ACHN (cell line): ENCODE measurements around the gene ARF6.
"Not testable (repeated sequence)": the region's sequence is repeated elsewhere in the genome, so short reads cannot be mapped to it uniquely, and the experiment has no call there.

ENCODE experiments used
- DNase-seq: peaks from one replicate; pipeline ENCODE4 v3.0.0-alpha.2; 2015
- in situ Hi-C: cut with HindIII; loops from 2 replicates; pipeline ENCODE4 v1.10.0; 2017; ENCODE audit warnings: low sequenced_read_pairs, low pct_ligation_motif_present, low pct_unique_long_range_greater_than_20kb

The ARF6 gene

DNA sequence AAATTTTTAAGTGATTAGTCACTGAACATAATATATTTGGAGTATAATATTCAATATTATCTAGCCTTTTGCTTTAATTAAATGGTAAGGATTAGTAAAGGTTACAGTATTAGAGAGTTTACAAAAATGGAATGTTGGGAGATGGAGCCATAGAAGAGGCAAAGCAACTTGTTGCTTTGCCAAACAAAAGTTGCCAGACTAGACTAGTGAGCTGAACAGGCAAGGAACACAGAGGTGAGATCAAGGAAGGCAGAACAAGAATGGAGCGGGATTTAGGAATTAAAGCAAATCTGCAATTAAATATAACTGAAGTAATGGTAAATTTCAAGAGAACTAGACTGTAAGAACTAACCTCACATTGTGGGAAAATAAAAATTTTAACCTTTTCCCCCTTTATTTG lies 5.1 kb downstream of the ARF6 start:
- in situ Hi-C loops = no loop called here

DNA sequence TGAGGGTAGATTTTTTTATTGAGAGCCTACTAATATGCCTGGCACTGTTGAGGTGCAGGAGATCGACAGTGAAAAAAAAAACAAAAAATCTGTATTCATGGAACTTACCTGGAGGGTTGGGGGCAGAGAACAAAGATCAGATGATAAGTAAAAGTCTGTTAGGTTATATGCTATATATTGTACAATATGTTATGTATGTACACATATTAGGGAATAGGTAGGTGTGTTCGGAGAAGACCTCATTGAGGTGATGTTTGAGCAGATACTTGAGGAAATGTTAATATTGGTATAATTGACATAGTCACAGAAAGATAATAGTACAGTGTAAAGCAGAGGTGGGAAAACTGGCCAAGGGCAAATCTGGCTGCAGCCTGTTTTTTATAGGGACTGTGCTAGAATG lies 5.6 kb downstream of the ARF6 start:
- DNase-seq = no peak
- in situ Hi-C loops = no loop called here

More for the DNA sequence above, 5.1 kb downstream of the ARF6 start:
- no peak for DNase-seq

DNA sequence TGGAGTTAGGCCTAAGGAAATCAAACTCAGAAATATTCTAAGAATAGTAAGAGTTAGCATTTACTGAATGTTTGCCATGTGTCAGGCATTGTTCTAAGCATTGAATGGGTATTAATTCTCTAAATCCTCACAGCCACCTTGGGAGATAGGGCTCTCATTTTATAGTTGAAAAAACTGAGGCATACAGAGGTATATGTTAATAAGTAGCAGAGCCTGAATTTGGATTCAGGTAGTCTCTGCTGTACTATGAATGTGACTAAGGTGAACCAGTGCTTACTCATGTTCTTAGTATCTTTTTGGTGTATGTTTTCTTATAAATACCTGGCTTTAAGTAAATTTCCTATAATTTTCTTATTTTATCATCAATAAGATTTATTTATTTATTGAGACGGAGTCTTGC lies 8.1 kb downstream of the ARF6 start:
- in situ Hi-C loops = no loop called here
- DNase-seq = no peak

DNA sequence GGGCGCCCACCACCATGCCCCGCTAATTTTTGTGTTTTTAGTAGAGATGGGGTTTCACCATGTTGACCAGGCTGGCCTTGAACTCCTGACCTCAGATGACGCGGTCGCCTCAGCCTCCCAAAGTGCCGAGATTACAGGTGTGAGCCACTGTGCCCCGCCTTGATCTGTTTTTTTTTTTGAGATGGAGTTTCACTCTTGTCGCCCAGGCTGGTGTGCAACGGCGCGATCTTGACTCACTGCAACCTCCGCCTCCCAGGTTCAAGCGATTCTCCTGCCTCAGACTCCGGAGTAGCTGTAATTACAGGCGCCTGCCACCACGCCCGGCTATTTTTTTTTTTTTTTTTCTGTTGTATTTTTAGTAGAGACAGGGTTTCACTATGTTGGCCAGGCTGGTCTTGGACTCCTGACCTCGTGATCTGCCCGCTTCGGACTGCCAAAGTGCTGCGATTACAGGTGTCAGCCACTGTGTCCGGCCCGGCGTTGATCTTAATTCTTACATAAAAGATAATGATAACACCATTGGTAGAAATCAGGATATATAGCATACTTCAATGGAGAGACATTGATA lies 9.9 kb downstream of the ARF6 start:
- DNase-seq, in situ Hi-C loops: not testable (repeated sequence)

DNA sequence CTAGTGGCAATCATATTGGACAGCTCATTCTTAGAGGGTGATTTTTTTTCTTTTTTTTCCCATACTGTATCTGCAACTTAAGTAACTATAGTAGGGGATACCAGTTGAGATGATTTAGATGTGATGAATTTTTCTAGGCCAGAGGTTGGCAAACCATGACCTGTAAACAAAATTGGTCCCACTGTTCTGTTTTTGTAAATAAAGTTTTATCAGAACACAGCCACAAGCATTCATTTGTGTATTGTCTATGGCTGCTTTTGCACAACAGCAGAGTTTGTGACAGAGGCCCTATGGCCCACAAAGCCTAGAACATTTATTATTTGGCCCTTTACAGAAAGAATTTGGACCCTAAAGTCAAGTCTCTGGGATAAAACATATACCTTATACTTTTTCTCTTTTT lies 11.4 kb downstream of the ARF6 start:
- in situ Hi-C loops = no loop called here
- no peak for DNase-seq

DNA sequence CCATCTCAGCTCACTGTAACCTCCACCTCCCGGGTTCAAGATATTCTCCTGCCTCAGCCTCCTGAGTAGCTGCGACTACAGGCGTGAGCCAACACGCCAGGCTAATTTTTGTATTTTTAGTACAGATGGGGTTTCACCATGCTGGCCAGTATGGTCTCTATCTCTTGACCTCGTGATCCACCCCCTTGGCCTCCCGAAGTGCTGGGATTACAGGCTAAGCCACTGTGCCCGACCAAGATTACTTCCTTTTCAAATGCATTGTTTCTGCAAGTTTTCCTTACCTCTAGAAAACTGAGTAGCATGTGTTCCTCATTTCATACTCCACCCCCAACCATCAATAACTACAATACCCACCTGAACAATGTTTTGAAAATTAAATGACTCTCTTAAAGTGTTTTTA lies 13.1 kb downstream of the ARF6 start:
- in situ Hi-C loops = no loop called here
- DNase-seq = no peak

DNA sequence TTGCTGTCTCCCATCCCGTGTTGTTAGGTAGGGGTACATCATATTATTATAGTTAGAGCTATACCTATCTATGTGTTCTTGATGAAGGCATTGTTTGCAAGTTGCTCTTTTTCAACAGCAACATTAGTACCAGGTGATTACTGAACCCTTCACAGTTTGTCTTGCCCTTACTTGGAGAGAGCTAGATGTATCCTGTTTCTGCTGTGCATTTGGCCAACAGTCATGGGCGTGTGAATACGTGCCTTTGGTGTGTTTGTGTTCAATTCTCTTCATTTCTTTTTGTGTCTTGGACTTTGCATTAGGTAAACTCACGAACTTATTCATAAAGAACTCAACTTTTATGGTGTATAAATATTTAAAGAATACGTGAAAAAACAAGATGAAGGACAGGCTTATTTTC lies 14.3 kb downstream of the ARF6 start:
- in situ Hi-C loops = no loop called here
- DNase-seq = no peak

DNA sequence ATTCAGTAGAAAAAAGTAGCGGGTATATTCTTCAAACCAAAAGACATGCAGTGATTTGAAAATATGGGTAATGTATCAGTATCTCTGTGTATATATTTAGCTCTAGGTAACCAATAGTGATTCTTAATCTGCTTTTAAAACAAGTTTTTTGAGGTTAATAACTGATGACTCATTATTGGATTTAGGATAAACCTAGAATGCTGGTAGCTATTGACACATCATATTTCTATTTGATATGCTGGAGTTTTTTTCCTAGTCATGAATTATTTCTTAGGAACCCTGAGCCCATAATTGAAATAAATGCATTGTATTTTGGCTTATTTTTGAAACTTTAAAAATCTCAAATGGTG lies 15.5 kb downstream of the ARF6 start:
- in situ Hi-C loops = no loop called here
- no peak for DNase-seq

DNA sequence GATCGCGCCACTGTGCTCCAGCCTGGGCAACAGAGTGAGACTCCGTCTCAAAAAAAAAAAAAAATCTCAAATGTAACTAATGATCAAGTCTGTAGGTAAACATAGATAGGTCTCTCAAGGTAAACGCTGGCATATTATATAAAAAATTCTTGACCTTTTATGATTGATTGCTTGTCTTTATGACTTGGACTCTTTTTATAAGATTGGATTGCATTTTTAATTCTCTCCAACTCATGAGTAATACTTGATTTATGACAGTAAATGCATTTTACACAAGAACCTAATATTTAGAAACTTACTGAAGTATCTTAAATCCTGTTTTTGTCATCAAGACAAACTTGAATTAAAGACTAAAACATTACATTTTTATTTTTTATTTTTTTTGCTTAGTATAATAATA lies 16.1 kb downstream of the ARF6 start:
- DNase-seq = no peak
- in situ Hi-C loops = no loop called here

DNA sequence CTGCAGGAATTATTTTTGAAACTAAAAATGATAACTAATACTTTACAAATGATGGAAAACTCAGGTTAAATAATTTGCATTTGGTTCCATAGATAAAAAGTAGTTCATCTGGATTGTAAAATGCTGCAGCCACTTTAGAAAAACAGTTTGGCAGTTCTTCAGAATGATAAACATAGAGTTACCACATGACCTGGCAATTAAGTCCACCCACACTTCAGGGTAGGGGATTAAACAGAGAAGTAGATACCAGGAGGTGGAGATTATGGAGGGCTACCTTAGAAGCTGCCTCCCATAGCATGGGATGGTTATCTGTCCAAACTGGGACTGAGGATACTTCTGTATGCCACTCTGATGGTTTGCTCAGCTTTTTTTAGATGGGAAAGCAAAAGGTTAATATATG lies 22.2 kb downstream of the ARF6 start:
- in situ Hi-C loops = no loop called here
- DNase-seq = no peak

DNA sequence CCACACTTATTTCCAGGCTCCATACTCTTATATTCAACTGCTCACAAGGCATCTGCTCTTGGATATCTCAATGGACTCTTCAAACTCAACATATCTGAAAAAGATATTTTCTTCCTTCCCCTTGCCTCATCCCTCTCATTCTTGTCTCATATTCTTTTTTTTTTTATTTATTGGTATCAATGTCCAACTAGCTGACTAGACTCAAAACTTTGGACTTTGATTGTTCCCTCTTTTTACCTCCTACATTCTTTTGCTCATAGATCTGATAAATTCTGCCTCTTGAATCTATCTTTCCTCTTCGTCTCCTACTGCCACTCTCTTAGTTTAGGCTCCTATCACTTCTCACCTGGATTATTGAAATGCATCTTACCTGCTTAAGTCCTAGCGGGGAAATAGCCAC lies 25.8 kb downstream of the ARF6 start:
- DNase-seq = no peak
- in situ Hi-C loops = no loop called here

DNA sequence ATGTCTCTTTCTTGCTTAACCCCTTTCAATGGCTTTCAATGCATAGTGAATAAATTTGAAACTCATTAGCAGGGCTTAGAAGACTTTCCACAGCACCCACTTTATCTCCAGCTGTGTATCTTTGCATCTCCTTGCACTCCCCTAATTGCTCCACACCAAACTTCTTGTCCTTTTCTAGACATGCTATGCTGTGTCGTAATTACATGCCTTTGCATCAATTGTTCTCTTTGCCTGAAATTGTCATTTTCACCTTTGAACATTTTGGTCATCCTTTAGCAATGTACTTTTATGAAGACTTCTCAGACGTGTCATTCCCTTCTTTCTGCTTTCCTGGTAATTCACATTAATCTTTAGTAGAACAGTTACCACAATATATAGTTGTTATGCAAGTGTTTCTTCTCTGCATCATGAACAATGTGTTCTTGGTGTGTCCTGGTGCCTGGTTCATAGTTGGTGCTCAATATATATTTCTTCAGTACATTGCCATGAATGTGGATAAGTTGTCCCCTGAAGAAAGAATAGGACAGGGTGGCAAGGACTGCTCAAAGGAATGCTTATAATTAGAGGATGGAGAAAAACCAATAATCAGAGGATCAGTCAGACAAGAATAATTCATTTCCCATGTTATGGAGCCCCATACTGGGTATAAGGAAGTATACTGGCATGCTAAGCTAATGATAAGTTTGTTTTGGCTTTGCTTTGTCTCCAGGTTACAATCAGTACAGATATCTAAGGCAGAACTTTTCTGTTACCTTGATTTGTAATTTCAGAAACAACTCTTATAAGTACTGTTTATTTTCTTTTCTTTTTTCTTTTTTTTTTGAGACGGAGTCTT lies 27.2 kb downstream of the ARF6 start:
- in situ Hi-C loops = no loop called here
- DNase-seq = no peak

DNA sequence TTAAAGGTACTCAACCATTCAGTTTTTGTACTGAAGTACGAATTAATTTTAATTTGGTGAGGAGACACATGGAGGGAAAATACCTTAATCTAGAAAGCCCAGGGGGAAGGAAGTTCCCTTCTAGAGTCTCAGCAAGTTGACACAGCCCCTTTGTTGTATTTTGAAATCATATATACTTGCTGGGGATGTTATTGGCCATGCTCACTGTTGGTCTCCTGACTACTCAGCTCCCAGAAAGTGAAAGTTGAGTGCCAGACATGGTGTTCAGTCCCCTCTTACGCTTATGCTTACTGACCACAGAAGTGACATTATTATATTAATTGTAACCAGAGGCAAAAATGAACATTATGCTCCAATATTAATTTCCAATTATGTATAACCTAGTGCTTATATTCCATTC lies 28.1 kb downstream of the ARF6 start:
- no peak for DNase-seq
- in situ Hi-C loops = no loop called here

DNA sequence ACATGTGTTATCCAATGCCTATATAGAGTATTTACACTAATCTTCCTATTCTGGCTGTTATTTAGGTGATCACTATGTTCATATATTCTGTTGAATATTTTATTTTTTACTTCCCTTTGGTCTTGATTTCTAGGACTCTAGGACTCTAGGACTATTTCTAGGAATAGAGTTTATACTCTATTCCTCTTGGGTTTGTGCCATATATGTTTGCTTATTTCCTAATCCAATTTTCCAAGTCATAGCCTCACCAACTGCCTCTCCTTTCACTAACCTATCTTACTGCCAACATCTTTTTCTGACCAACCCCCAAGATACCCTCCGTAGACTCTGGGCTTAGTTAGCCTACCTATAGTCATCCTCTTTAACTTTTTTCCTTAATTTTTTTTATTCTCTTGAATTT lies 28.5 kb downstream of the ARF6 start:
- in situ Hi-C loops = no loop called here
- no peak for DNase-seq

DNA sequence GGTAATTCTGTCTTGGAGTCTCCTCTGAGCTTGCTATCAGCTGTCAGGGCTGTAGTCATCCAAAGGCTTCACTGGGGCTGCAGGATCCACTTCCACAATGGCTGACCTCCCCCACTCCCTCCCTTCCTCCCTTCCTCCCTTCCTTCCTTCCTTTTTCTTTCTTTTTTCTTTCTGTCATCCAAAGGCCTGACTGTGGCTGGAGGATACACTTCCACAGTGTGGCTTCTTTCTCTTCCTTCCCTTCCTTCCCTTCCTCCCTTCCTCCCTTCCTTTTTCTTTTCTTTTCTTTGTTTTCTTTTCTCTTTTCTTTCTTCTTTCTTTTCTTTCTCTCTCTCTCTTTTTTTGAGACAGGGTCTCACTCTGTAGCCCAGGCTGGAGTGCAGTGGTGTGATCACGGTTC lies 30.6 kb downstream of the ARF6 start:
- in situ Hi-C loops = no loop called here
- DNase-seq = no peak

DNA sequence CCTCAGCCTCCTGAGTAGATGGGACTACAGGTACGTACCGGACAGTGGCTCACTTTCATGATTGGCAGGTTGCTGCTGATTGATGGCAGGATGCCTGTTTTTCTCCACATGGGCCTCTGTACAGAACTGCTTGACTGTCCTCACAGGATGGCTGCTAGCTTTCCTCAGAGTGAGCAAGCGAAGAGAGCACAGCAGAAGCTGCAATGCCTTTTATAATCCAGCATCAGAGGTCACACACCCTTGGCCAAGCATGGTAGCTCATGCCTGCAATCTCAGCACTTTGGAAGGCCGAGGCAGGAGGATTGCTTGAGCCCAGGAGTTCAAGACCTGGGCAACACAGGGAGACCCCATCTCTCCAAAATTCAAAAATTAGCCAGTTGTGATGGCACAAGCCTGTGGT lies 31.0 kb downstream of the ARF6 start:
- no peak for DNase-seq
- in situ Hi-C loops = no loop called here

DNA sequence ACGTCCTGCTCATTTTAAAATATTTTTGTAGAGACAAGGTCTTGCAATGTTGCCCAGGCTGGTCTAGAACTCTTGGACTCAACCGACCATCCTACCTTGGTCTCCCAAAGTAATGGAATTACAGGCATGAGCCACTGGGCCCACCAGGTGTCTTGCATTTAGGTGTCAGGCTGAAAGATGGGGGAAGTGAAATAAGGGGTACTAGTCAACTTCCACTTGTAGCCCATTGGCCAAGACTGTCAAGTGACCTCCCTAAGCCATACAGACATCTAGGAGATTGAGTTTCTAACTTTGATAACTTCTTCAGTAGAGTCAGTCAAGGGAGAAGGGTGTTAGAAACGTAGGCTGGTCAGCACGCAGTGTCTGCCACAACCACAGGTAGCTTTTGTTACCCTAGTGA lies 32.0 kb downstream of the ARF6 start:
- DNase-seq = no peak
- in situ Hi-C loops = no loop called here

DNA sequence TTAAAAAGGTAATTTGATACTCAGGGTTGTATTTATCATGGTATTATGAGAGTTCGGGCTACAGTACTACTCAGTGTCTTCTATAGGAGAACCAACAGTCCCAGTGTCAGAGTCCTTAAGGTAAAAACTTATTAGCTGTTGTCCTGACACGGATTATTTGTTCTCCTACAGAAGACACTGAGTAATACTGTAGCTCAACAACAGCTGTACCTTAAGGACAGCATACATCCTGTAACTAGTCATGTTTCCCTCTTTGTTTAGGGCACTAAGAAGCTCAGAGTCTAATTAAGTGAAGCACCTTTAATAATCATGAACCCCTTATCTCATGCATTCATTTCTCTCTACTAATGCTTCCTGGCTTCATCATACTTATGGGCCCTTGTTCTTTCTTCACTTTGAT lies 33.9 kb downstream of the ARF6 start:
- in situ Hi-C loops = no loop called here
- DNase-seq = no peak

DNA sequence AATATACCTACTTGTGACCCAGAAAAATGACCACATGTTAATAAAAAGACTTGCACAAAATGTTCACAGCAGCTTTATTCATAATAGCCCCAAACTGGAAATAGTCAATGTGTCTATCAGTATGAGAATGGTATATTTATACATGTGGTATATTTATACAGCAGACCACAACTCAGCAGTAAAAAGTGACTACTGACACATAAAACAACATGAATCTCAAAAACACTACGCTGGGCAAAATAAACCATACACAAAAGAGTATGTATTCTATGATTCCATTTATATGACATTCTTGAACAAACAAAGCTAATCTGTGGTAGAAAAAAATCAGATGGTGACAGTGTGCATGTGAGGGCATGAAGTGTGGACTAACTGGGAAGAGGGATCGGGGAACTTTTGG lies 35.1 kb downstream of the ARF6 start:
- no peak for DNase-seq
- in situ Hi-C loops = no loop called here

DNA sequence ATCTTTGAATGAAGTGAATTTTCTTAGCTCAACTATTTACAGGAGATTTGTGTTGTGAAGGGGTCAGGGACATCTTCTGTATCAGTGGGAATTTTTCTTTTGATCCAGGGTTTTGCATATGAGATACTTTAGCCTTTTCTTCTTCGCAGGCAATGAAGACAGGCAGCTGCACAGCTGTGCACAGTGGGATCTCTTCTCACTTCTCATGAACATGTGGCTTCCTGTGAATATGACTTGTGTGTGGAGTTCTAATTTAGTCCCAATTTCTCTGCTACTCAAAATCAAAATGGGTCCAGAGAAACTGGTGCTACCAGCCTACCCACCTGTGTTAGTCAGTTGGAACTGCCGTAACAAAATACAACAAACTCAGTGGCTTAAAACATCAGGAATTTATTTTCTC lies 37.8 kb downstream of the ARF6 start:
- in situ Hi-C loops = no loop called here
- no peak for DNase-seq

DNA sequence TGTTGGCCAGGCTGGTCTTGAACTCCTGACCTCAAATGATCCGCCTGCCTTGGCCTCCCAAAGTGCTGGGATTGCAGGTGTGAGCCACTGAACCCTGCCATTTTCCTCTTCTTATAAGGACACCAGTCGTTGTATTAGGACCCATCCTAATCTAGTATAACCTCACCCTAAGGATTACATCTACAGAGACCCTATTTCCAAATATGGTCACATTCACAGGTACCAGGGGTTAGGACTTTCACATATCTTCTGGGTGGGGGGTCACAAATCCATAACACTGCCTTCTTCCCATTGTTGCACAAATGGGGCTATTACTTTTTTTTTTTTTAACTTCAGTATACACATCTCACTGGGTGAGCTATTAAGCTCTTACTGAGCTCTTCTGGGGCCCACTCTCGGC lies 38.6 kb downstream of the ARF6 start:
- in situ Hi-C loops = no loop called here

More for the DNA sequence above, 38.6 kb downstream of the ARF6 start:
- DNase-seq = no peak
